Ishikawa (cell line): ENCODE measurements around the gene SEMA3A.

Experiments used
- EGR1 ChIP-seq: IDR thresholded peaks from 2 replicates; pipeline ENCODE4 v1.6.1; 2012
- EP300 ChIP-seq: IDR thresholded peaks from 2 replicates; pipeline ENCODE4 v1.6.1; 2012; ENCODE audit warnings: borderline replicate concordance
- FOXM1 ChIP-seq: IDR thresholded peaks from 2 replicates; pipeline ENCODE4 v1.6.1; 2012; ENCODE audit warnings: low read depth, borderline replicate concordance
- RAD21 ChIP-seq: IDR thresholded peaks from 2 replicates; pipeline ENCODE4 v1.6.1; 2012; ENCODE audit warnings: low read depth
- TAF1 ChIP-seq: IDR thresholded peaks from 2 replicates; pipeline ENCODE4 v1.6.1; 2012; ENCODE audit warnings: low read depth, mild to moderate bottlenecking
- TCF12 ChIP-seq: IDR thresholded peaks from 2 replicates; pipeline ENCODE4 v1.6.1; 2012; ENCODE audit warnings: low read depth
- TEAD4 ChIP-seq: IDR thresholded peaks from 2 replicates; pipeline ENCODE4 v1.6.1; 2012
- YY1 ChIP-seq: IDR thresholded peaks from 2 replicates; pipeline ENCODE4 v1.6.1; 2012; ENCODE audit warnings: low read depth
- ZBTB7A ChIP-seq: IDR thresholded peaks from 2 replicates; pipeline ENCODE4 v1.6.1; 2012; ENCODE audit warnings: low read depth
- TF ChIP-seq, protein P1 (sequence below): IDR thresholded peaks from 2 replicates; pipeline ENCODE4 v1.6.1; 2012; ENCODE audit warnings: low read depth, mild to moderate bottlenecking
- TF ChIP-seq, protein P2 (sequence below): IDR thresholded peaks from 2 replicates; pipeline ENCODE4 v1.6.1; 2012

DNA sequence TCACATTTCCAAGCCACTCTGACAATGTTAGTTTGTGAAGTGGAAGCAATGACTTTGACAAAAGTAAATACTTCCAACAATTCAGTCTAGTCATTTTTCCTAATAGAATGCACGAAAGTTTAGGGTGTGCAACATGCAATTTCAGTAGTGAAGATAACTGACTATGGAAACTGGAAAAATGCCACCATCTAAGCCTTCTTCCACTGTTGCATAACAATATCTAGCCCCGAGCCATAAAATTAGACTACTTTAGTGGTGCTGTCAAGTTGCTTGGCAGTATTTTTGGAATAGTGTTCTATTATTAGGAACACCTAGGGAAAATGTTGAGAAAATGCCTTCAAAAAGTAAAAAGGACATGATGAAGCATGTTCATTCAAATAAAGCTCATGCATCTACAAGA lies 17.9 kb downstream of the SEMA3A start:
- TF ChIP-seq TCF12, result no peak
- TF ChIP-seq EP300, result no peak
- TF ChIP-seq TEAD4, result no peak
- TF ChIP-seq TAF1, result no peak
- TF ChIP-seq YY1, result no peak
- TF ChIP-seq, protein P1, sequence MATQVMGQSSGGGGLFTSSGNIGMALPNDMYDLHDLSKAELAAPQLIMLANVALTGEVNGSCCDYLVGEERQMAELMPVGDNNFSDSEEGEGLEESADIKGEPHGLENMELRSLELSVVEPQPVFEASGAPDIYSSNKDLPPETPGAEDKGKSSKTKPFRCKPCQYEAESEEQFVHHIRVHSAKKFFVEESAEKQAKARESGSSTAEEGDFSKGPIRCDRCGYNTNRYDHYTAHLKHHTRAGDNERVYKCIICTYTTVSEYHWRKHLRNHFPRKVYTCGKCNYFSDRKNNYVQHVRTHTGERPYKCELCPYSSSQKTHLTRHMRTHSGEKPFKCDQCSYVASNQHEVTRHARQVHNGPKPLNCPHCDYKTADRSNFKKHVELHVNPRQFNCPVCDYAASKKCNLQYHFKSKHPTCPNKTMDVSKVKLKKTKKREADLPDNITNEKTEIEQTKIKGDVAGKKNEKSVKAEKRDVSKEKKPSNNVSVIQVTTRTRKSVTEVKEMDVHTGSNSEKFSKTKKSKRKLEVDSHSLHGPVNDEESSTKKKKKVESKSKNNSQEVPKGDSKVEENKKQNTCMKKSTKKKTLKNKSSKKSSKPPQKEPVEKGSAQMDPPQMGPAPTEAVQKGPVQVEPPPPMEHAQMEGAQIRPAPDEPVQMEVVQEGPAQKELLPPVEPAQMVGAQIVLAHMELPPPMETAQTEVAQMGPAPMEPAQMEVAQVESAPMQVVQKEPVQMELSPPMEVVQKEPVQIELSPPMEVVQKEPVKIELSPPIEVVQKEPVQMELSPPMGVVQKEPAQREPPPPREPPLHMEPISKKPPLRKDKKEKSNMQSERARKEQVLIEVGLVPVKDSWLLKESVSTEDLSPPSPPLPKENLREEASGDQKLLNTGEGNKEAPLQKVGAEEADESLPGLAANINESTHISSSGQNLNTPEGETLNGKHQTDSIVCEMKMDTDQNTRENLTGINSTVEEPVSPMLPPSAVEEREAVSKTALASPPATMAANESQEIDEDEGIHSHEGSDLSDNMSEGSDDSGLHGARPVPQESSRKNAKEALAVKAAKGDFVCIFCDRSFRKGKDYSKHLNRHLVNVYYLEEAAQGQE, result no peak
- TF ChIP-seq, protein P2, sequence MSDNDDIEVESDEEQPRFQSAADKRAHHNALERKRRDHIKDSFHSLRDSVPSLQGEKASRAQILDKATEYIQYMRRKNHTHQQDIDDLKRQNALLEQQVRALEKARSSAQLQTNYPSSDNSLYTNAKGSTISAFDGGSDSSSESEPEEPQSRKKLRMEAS, result no peak
- TF ChIP-seq RAD21, result no peak
- no peak for TF ChIP-seq ZBTB7A
- TF ChIP-seq FOXM1, result no peak
- no peak for TF ChIP-seq EGR1
